ENCODE measurements around the gene CT45A9. TPM values are rescaled to one million over a fixed set of nuclear protein-coding genes. Genes with fewer than 3 reads are reported as not detected.

The CT45A9 gene
- total RNA-seq, 1 donor from 2014 or later = not detected

- Mint-ChIP-seq H3K27ac (ENCODE audit: unreplicated experiment) (no peak within 1 kb of the TSS), H3K9me3 (ENCODE audit: unreplicated experiment) (no peaks in the 10 kb centered on the region), H3K27me3 (ENCODE audit: low read depth, unreplicated experiment) (no peaks in the 10 kb centered on the region), H3K4me1 (ENCODE audit: low read depth, unreplicated experiment) (no peaks in the 10 kb centered on the region), H3K36me3 (ENCODE audit: low read depth, unreplicated experiment) (no peaks in the 10 kb centered on the region), H3K4me3 (ENCODE audit: unreplicated experiment) (no peak within 1 kb of the TSS)
- Histone ChIP-seq H3K9ac (ENCODE audit: low read length) (no peak within 1 kb of the TSS), H4K20me1 (ENCODE audit: insufficient read depth, low read length) (no peaks in the 10 kb centered on the region), H3K9me3 (ENCODE audit: insufficient read depth, low read depth, low read length) (no peaks in the 10 kb centered on the region), H3K4me2 (ENCODE audit: low read length) (no peak within 1 kb of the TSS), H2AFZ (ENCODE audit: low read depth, low read length) (no peak within 1 kb of the TSS), H3K4me3 (ENCODE audit: insufficient read depth, low read depth, low read length) (no peak within 1 kb of the TSS), H3K79me2 (ENCODE audit: insufficient read depth, low read length) (no peaks in the 10 kb centered on the region), H3K36me3 (ENCODE audit: insufficient read depth, low read length) (no peaks in the 10 kb centered on the region), H3K27me3 (ENCODE audit: insufficient read depth, low read length) (no peaks in the 10 kb centered on the region), H3K4me1 (ENCODE audit: insufficient read depth, low read length) (no peaks in the 10 kb centered on the region), H3K27ac (ENCODE audit: low read depth, low read length) (no peak within 1 kb of the TSS)
- DNase-seq (ENCODE audit: low read depth) (no peak), FAIRE-seq (no peak)
- TF ChIP-seq CTCF (IDR thresholded peaks at IDR 0.05; ENCODE audit: insufficient read depth, low read depth, low read length) (no peak), EZH2 (IDR thresholded peaks at IDR 0.05; ENCODE audit: insufficient read depth, low read length) (no peak)
These were observed 21.7 kb upstream of the CT45A9 start, which contains the start of the genes CT45A10 and SAGE1 for GRCh38 chrX:135893294-135893817. CT45A10 (minus strand) TSS chrX:135893444; CDS start chrX:135885344, 8,100 bp downstream. SAGE1 (plus strand) TSS chrX:135893716; CDS start chrX:135896243, 2,527 bp downstream.

- H3K4me3 Mint-ChIP-seq (ENCODE audit: unreplicated experiment) = no peak overlapping the region
- no peaks in the 10 kb centered on the region for H3K27me3 ChIP-seq (ENCODE audit: insufficient read depth, low read length)
- no peak overlapping the region for H2AFZ ChIP-seq (ENCODE audit: low read depth, low read length)
- H4K20me1 ChIP-seq (ENCODE audit: insufficient read depth, low read length) = no peaks in the 10 kb centered on the region
- H3K9me3 ChIP-seq (ENCODE audit: insufficient read depth, low read depth, low read length) = no peaks in the 10 kb centered on the region
- DNase-seq (ENCODE audit: low read depth) = no peak
- H3K36me3 Mint-ChIP-seq (ENCODE audit: low read depth, unreplicated experiment) = no peaks in the 10 kb centered on the region
- no peaks in the 10 kb centered on the region for H3K79me2 ChIP-seq (ENCODE audit: insufficient read depth, low read length)
- H3K27ac Mint-ChIP-seq (ENCODE audit: unreplicated experiment) = no peak overlapping the region
- no peak overlapping the region for H3K9ac ChIP-seq (ENCODE audit: low read length)
- H3K4me1 Mint-ChIP-seq (ENCODE audit: low read depth, unreplicated experiment) = no peaks in the 10 kb centered on the region
- H3K36me3 ChIP-seq (ENCODE audit: insufficient read depth, low read length) = no peaks in the 10 kb centered on the region
- H3K4me3 ChIP-seq (ENCODE audit: insufficient read depth, low read depth, low read length) = no peak overlapping the region
- TF ChIP-seq EZH2 (IDR thresholded peaks at IDR 0.05; ENCODE audit: insufficient read depth, low read length) = no peak
- TF ChIP-seq CTCF (IDR thresholded peaks at IDR 0.05; ENCODE audit: insufficient read depth, low read depth, low read length) = no peak
- no peak for FAIRE-seq
- H3K27ac ChIP-seq (ENCODE audit: low read depth, low read length) = no peak overlapping the region
- H3K9me3 Mint-ChIP-seq (ENCODE audit: unreplicated experiment) = no peaks in the 10 kb centered on the region
- H3K4me2 ChIP-seq (ENCODE audit: low read length) = no peak overlapping the region
- no peaks in the 10 kb centered on the region for H3K27me3 Mint-ChIP-seq (ENCODE audit: low read depth, unreplicated experiment)
- H3K4me1 ChIP-seq (ENCODE audit: insufficient read depth, low read length) = no peaks in the 10 kb centered on the region
These were observed 21.2 kb upstream of the CT45A9 start for GRCh38 chrX:135892781-135893180.

GRCh38 chrX:135890087-135890585 lies 18.5 kb upstream of the CT45A9 start:
- H3K4me1 Mint-ChIP-seq (ENCODE audit: low read depth, unreplicated experiment) = no peaks in the 10 kb centered on the region
- H3K27ac ChIP-seq (ENCODE audit: low read depth, low read length) = no peak overlapping the region

More at GRCh38 chrX:135890087-135890585, 18.5 kb upstream of the CT45A9 start:
- Mint-ChIP-seq H3K27ac (ENCODE audit: unreplicated experiment) (no peak overlapping the region), H3K9me3 (ENCODE audit: unreplicated experiment) (no peaks in the 10 kb centered on the region), H3K27me3 (ENCODE audit: low read depth, unreplicated experiment) (no peaks in the 10 kb centered on the region), H3K4me3 (ENCODE audit: unreplicated experiment) (no peak overlapping the region), H3K36me3 (ENCODE audit: low read depth, unreplicated experiment) (no peaks in the 10 kb centered on the region)
- no peaks in the 10 kb centered on the region for H3K4me1 ChIP-seq (ENCODE audit: insufficient read depth, low read length)
- TF ChIP-seq EZH2 (IDR thresholded peaks at IDR 0.05; ENCODE audit: insufficient read depth, low read length) (no peak), CTCF (IDR thresholded peaks at IDR 0.05; ENCODE audit: insufficient read depth, low read depth, low read length) (no peak)
- no peaks in the 10 kb centered on the region for H4K20me1 ChIP-seq (ENCODE audit: insufficient read depth, low read length)
- H2AFZ ChIP-seq (ENCODE audit: low read depth, low read length) = no peak overlapping the region
- DNase-seq (ENCODE audit: low read depth) (no peak), FAIRE-seq (no peak)
- no peaks in the 10 kb centered on the region for H3K27me3 ChIP-seq (ENCODE audit: insufficient read depth, low read length)
- no peaks in the 10 kb centered on the region for H3K9me3 ChIP-seq (ENCODE audit: insufficient read depth, low read depth, low read length)
- no peak overlapping the region for H3K4me3 ChIP-seq (ENCODE audit: insufficient read depth, low read depth, low read length)
- no peaks in the 10 kb centered on the region for H3K79me2 ChIP-seq (ENCODE audit: insufficient read depth, low read length)
- H3K4me2 ChIP-seq (ENCODE audit: low read length) = no peak overlapping the region
- no peak overlapping the region for H3K9ac ChIP-seq (ENCODE audit: low read length)
- no peaks in the 10 kb centered on the region for H3K36me3 ChIP-seq (ENCODE audit: insufficient read depth, low read length)

All from astrocyte (in vitro differentiated cells and primary cell).